GM13976 (cell line): ENCODE data around the gene IGF2.
"Not testable (repeated sequence)": the region's sequence is repeated elsewhere in the genome, so short reads cannot be mapped to it uniquely, and the experiment has no call there.

Source experiments
- DNase-seq: peaks from one replicate; pipeline ENCODE4 v3.0.0; 2012; ENCODE audit warnings: low spot score
- in situ Hi-C: fragments of 300-500 bp; cut with MboI; formaldehyde crosslinking; loops from one replicate; pipeline ENCODE4 v1.12.0; 2022; ENCODE audit warnings: low sequenced_read_pairs, mixed read lengths, inconsistent platforms; ENCODE audit not compliant: unreplicated experiment
- TF ChIP-seq, protein P1 (sequence below): IDR thresholded peaks from 2 replicates; pipeline ENCODE4 v1.5.1; 2012; ENCODE audit warnings: borderline replicate concordance, mild to moderate bottlenecking; ENCODE audit not compliant: insufficient read depth; ENCODE audit errors: extremely low read depth, missing control alignments, control extremely low read depth

The IGF2 gene

GRCh38 chr11:2182075-2182474 lies 42.9 kb upstream of the IGF2 start:
- in situ Hi-C loops: no loop called here
- TF ChIP-seq, protein P1, sequence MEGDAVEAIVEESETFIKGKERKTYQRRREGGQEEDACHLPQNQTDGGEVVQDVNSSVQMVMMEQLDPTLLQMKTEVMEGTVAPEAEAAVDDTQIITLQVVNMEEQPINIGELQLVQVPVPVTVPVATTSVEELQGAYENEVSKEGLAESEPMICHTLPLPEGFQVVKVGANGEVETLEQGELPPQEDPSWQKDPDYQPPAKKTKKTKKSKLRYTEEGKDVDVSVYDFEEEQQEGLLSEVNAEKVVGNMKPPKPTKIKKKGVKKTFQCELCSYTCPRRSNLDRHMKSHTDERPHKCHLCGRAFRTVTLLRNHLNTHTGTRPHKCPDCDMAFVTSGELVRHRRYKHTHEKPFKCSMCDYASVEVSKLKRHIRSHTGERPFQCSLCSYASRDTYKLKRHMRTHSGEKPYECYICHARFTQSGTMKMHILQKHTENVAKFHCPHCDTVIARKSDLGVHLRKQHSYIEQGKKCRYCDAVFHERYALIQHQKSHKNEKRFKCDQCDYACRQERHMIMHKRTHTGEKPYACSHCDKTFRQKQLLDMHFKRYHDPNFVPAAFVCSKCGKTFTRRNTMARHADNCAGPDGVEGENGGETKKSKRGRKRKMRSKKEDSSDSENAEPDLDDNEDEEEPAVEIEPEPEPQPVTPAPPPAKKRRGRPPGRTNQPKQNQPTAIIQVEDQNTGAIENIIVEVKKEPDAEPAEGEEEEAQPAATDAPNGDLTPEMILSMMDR: no peak
- DNase-seq: no peak

DNA sequence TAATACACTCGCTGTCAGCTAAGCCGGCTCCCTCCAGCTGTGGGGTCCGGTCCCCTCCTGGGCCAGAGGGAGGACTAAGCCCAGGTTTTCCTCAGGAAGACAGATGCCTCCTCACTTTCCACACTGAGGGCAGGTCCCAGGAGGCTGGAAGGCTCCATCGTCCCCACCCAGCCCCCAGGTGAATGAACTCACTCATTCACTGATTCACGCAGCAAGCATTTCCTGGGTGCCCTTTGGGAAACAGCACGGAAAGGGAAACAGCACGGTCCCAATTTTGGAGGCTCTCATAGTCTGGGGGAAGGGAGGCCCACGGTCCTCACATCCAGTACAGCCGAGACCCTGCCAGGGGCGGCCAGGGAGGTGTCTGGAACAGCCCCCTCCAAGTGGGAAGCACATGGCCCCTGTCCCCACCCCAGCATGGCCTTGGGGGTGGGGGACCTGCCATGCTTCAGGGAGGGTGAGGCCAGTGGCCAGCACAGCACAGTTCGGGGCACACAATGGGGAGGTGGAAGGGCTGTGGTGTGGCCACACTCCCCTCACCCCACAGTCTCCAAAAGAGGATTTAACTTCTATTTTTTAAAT lies 41.7 kb upstream of the IGF2 start:
- in situ Hi-C loops: no loop called here
- TF ChIP-seq, protein P1: no peak
- DNase-seq: no peak

DNA sequence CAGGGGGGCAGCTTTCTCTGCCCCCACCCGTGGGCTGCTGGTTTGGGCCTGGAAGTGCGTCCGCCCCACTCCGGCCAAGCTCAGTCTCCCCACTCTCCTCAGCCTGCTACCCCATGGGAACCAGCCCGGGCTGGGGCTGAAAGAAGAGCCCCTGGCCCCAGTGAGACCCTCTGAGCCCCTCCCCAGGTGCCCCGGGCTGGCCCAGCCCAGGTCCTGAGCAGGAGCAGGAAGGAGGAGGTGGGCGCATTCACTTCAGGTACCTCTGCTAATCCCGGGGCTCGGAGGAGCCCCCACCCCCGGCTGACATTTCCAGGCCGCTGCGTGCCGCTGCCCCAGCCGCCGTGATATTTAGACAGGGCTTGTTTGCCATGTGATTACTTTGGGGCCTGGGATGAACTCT lies 41.2 kb upstream of the IGF2 start:
- DNase-seq: no peak
- in situ Hi-C loops: no loop called here
- TF ChIP-seq, protein P1: no peak

DNA sequence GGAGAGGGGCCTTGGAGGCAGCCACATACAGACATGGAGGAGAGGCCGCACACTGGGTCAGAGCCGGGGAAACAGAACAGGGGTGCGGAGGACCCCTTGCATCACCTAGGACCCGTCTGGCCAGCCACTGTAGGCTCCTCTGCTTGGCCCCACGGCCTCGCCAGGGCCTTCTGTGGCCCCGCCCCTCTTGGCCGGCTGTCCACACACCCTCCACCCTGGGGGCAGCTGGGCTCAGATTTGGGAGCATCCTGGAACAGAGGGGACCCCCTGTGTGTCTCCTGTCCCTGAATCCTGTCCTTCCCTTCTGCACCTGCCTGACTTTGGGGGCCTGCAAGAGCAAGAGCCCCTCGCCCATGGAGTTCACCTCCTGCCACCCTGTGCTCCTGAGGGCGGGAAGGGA lies 40.3 kb upstream of the IGF2 start:
- in situ Hi-C loops: no loop called here
- DNase-seq: no peak

DNA sequence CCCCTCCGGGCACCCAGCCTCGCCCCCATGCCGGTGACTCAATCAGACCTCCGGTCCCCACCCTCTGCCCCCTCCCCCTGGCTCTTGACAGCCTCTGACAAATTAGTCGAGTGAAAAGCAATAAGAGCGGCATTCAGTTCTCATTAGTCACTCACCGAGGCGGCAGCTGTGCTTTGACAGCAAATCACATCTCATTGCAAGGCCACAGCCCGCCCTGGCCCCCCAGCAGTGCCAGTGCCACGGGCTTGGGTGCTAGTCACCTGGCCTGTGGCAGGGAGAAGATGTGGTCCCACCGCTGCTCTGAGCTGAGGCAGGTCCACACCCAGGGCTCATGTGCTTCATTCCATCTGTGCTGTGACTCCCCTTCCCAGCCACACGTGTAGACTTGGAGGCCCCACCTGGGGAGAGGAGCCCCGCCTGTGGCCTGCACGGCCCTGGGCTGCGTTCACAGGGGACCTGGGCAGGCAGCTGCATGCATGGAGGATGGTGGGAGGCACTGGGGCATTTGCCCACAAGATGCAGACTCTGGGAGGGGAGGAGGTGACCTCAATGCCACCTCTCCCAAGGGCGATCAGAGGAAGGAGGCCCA lies 39.8 kb upstream of the IGF2 start:
- in situ Hi-C loops: no loop called here
- TF ChIP-seq, protein P1: no peak
- no peak for DNase-seq

More for the DNA sequence above, 40.3 kb upstream of the IGF2 start:
- TF ChIP-seq, protein P1: no peak

GRCh38 chr11:2178055-2178773 lies 39.0 kb upstream of the IGF2 start:
- in situ Hi-C loops, DNase-seq: not testable (repeated sequence)

DNA sequence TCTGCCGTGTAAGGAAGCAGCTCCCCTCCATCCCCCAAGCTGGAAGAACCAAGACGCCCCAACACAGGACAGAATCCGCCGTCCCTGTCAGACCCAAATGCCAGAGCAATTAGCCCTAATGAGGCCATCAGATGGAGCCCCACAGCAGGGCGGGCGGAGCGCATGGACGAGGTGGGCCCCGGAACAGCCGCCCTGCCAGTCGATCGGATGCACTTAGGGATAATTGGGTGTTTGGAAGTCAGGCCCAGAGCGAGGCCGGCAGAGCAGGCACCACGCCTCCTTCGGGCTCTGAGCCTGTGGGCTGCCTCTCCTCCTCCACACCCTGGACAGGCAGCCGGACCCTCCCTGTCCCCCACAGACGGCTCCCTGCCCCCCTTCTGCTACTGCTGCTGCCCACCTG lies 37.9 kb upstream of the IGF2 start:
- no peak for DNase-seq
- in situ Hi-C loops: no loop called here
- TF ChIP-seq, protein P1: no peak
